ENCODE results near the gene PRKCE.

Gene PRKCE

DNA sequence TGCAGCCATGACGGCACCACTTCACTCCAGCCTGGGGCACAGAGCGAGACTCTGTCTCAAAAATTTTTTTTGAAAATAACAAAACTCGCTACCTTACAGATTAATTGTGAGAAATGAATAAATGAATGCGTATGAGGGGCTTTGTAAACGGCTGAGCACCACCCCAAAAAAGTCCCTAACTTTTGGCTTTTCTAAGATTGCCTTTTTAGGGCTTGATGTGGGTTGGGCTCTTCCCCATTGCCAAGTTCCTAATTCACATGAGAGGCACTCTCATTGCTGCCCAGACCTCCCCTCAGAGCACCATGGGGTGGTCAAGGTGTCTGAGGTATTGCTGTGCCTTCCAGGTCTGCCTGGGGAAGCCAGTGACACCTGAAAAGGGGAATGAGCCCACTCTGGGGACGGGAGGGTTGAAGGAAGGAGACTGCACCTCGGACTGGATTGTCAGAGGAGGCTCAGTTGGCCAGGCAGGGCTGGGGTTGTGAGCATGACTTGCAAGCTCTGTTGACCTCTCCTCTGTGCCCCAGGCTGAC is 186.4 kb downstream of the PRKCE start:
- no peak for TF ChIP-seq CTCF (IDR thresholded peaks at IDR 0.05; ENCODE audit: unreplicated experiment in 3 of 3)
- no peak overlapping the region for H3K27ac Mint-ChIP-seq
- no peaks in the 10 kb centered on the region for H3K36me3 Mint-ChIP-seq (ENCODE audit: low read depth)
- H3K4me3 Mint-ChIP-seq, result no peak overlapping the region
- H3K4me1 Mint-ChIP-seq, result peaks cover 29% of the 10 kb centered on the region
- H3K9me3 Mint-ChIP-seq, result peaks cover 2% of the 10 kb centered on the region
- peaks cover 12% of the 10 kb centered on the region for H3K27me3 Mint-ChIP-seq (ENCODE audit: low read depth)

- peaks cover 14% of the 10 kb centered on the region for H3K27me3 Mint-ChIP-seq (ENCODE audit: low read depth)
- peak overlapping the region; percentile 10 to 90 (median 88) for H3K27ac Mint-ChIP-seq
- no peaks in the 10 kb centered on the region for H3K36me3 Mint-ChIP-seq (ENCODE audit: low read depth)
- no peaks in the 10 kb centered on the region for H3K9me3 Mint-ChIP-seq
- no peak for TF ChIP-seq CTCF (IDR thresholded peaks at IDR 0.05; ENCODE audit: unreplicated experiment in 3 of 3)
- H3K4me3 Mint-ChIP-seq, result peak overlapping the region in 2 of 3 experiments; percentile 46 to 50
- peaks cover 44% of the 10 kb centered on the region for H3K4me1 Mint-ChIP-seq
Observed at GRCh38 chr2:45839508-45840251, 188.2 kb downstream of the PRKCE start.

- Mint-ChIP-seq H3K27ac (peak overlapping the region in 2 of 3 experiments; percentile 88 to 90), H3K27me3 (ENCODE audit: low read depth) (peaks cover 14% of the 10 kb centered on the region), H3K9me3 (no peaks in the 10 kb centered on the region), H3K4me3 (no peak overlapping the region), H3K4me1 (peaks cover 49% of the 10 kb centered on the region), H3K36me3 (ENCODE audit: low read depth) (no peaks in the 10 kb centered on the region)
- no peak for TF ChIP-seq CTCF (IDR thresholded peaks at IDR 0.05; ENCODE audit: unreplicated experiment in 3 of 3)
Observed at GRCh38 chr2:45840481-45840880, 189.0 kb downstream of the PRKCE start.

GRCh38 chr2:45841752-45842407 is 190.4 kb downstream of the PRKCE start:
- Mint-ChIP-seq H3K36me3 (ENCODE audit: low read depth) (no peaks in the 10 kb centered on the region), H3K27me3 (ENCODE audit: low read depth) (peaks cover 13% of the 10 kb centered on the region), H3K4me1 (peaks cover 41% of the 10 kb centered on the region), H3K27ac (peak overlapping the region in 1 of 3 experiments; percentile 88), H3K4me3 (no peak overlapping the region), H3K9me3 (no peaks in the 10 kb centered on the region)
- no peak for TF ChIP-seq CTCF (IDR thresholded peaks at IDR 0.05; ENCODE audit: unreplicated experiment in 3 of 3)

- Mint-ChIP-seq H3K4me1 (peaks cover 48% of the 10 kb centered on the region), H3K27me3 (ENCODE audit: low read depth) (peaks cover 10% of the 10 kb centered on the region), H3K36me3 (ENCODE audit: low read depth) (no peaks in the 10 kb centered on the region), H3K27ac (peak overlapping the region in 1 of 3 experiments; percentile 41), H3K9me3 (no peaks in the 10 kb centered on the region), H3K4me3 (no peak overlapping the region)
- TF ChIP-seq CTCF (IDR thresholded peaks at IDR 0.05; ENCODE audit: unreplicated experiment in 3 of 3), result no peak
Observed at GRCh38 chr2:45843136-45843535, 191.7 kb downstream of the PRKCE start.

Data from nephron (organoid).